Measurements from ENCODE around the gene TMEM198. TPM values are rescaled to one million over a fixed set of nuclear protein-coding genes. Genes with fewer than 3 reads are reported as not detected.
A peak's percentile ranks its signal among the peaks of the same experiment; 100 is the strongest.

The TMEM198 gene
- total RNA-seq, 4 donors from 2014 or later, result 1.9 to 6.2 (median 2.9) TPM

- no peak for TF ChIP-seq CTCF (IDR thresholded peaks at IDR 0.05)
- DNase-seq (ENCODE audit: low spot score), result no peak
- ATAC-seq (ENCODE audit: low FRiP score), result no peak
These were observed 48.9 kb downstream of the TMEM198 start for GRCh38 chr2:219592736-219593135.

- TF ChIP-seq CTCF (IDR thresholded peaks at IDR 0.05), result no peak
- ATAC-seq (ENCODE audit: low FRiP score) (no peak), DNase-seq (ENCODE audit: low spot score) (no peak)
These were observed 49.3 kb downstream of the TMEM198 start for GRCh38 chr2:219593154-219593553.

- no peak for TF ChIP-seq CTCF (IDR thresholded peaks at IDR 0.05)
These were observed 51.4 kb downstream of the TMEM198 start for GRCh38 chr2:219595256-219595655.

GRCh38 chr2:219596954-219597551, 53.2 kb downstream of the TMEM198 start:
- DNase-seq (ENCODE audit: low spot score) (no peak), ATAC-seq (ENCODE audit: low FRiP score) (no peak)
- TF ChIP-seq CTCF (IDR thresholded peaks at IDR 0.05), result no peak

More at GRCh38 chr2:219595256-219595655, 51.4 kb downstream of the TMEM198 start:
- ATAC-seq (ENCODE audit: low FRiP score) (no peak), DNase-seq (ENCODE audit: low spot score) (no peak)

- DNase-seq (ENCODE audit: low spot score), result peak; percentile 97
- no peak for TF ChIP-seq CTCF (IDR thresholded peaks at IDR 0.05)
- ATAC-seq (ENCODE audit: low FRiP score), result peak; percentile 96
These were observed 53.9 kb downstream of the TMEM198 start, which contains the start of gene STK11IP for GRCh38 chr2:219597552-219598307. TSS of gene STK11IP (plus strand) at chr2:219597857. CDS start at chr2:219598120, 263 bp downstream.

- ATAC-seq (ENCODE audit: low FRiP score) (no peak), DNase-seq (ENCODE audit: low spot score) (no peak)
- TF ChIP-seq CTCF (IDR thresholded peaks at IDR 0.05), result no peak
These were observed 54.7 kb downstream of the TMEM198 start for GRCh38 chr2:219598308-219599078.

Small RNAs within 50 kb of the gene (small RNA-seq; reads per million reads assigned to genes)
- gene MIR3132 (not detected), gene RN7SKP213 (not detected)

Other genes starting within 250 kb of the TMEM198 start
- 1 to 10 TPM in 1 of 4 donors, under 1 TPM in 1, not detected in 2; 0.12 to 1.0 TPM for gene PTPRN, start 234.6 kb upstream of the TMEM198 start, total RNA-seq
- not detected for gene RESP18, start 211.3 kb upstream of the TMEM198 start, total RNA-seq
- 10 to 100 TPM; 58.4 to 97.4 (median 85.7) TPM for gene DNPEP, start 156.1 kb upstream of the TMEM198 start, total RNA-seq
- 100 to 1,000 TPM in 3 of 4 donors, 10 to 100 TPM in 1; 39.4 to 292 (median 182) TPM for gene DES, start 125.7 kb upstream of the TMEM198 start, total RNA-seq
- gene SPEG, start 109.2 kb upstream of the TMEM198 start, total RNA-seq, result 10 to 100 TPM; 12.4 to 28.9 (median 17.7) TPM
- 10 to 100 TPM; 22.6 to 37.8 (median 29.4) TPM for gene GMPPA, start 45.1 kb upstream of the TMEM198 start, total RNA-seq
- under 1 TPM in 2 of 4 donors, not detected in 2; 0.12 to 0.19 TPM for gene ASIC4, start 29.5 kb upstream of the TMEM198 start, total RNA-seq
- 10 to 100 TPM; 32.6 to 70.8 (median 45.5) TPM for gene CHPF, start 219 bp upstream of the TMEM198 start, total RNA-seq
- 100 to 1,000 TPM in 2 of 4 donors, 10 to 100 TPM in 2; 68.6 to 117 (median 88.7) TPM for gene OBSL1, start 27.5 kb downstream of the TMEM198 start, total RNA-seq
- gene INHA, start 28.3 kb downstream of the TMEM198 start, total RNA-seq, result 1 to 10 TPM in 1 of 4 donors, under 1 TPM in 1, not detected in 2; 0.88 to 1.1 TPM
- gene STK11IP, start 53.8 kb downstream of the TMEM198 start, total RNA-seq, result 10 to 100 TPM in 2 of 4 donors, 1 to 10 TPM in 2; 9.1 to 22.4 (median 13.0) TPM
- gene SLC4A3, start 83.6 kb downstream of the TMEM198 start, total RNA-seq, result 10 to 100 TPM in 2 of 4 donors, 1 to 10 TPM in 2; 5.2 to 15.8 (median 8.6) TPM